SU-DHL-6 (cell line): ENCODE results near the gene TRIM58.

ENCODE experiments used
- H2AFZ ChIP-seq: fragments of 200-600 bp; sonication (generic); 2 replicates; pipeline ENCODE4 v1.6.1; 2014; ENCODE audit warnings: low read depth, mild to moderate bottlenecking, moderate library complexity, mixed read lengths, antibody characterized with exemption, low read length; ENCODE audit not compliant: severe bottlenecking
- H3F3A ChIP-seq: fragments of 200-600 bp; shearing (Covaris generic); 2 replicates; pipeline ENCODE4 v1.6.0; 2016; ENCODE audit warnings: antibody characterized with exemption, mild to moderate bottlenecking; ENCODE audit not compliant: insufficient read depth
- H3K27ac ChIP-seq: fragments of 200-600 bp; sonication (generic); 2 replicates; pipeline ENCODE4 v1.5.1; 2016; ENCODE audit warnings: low read depth, mild to moderate bottlenecking, low read length, moderate library complexity, mixed read lengths
- H3K27me3 ChIP-seq: fragments of 200-600 bp; sonication (generic), shearing (Covaris generic); 2 replicates; pipeline ENCODE4 v1.6.0; 2014; ENCODE audit warnings: mild to moderate bottlenecking, low read length
- H3K36me3 ChIP-seq: fragments of 200-600 bp; sonication (generic); 2 replicates; pipeline ENCODE4 v1.6.1; 2014; ENCODE audit warnings: mild to moderate bottlenecking, low read length, mixed read lengths
- H3K4me2 ChIP-seq: fragments of 300-600, 200-600 bp; shearing (Covaris generic), sonication (generic); 2 replicates; pipeline ENCODE4 v1.6.0; 2014; ENCODE audit warnings: low read length, low read depth, mild to moderate bottlenecking; ENCODE audit not compliant: poor library complexity, severe bottlenecking
- H3K4me3 ChIP-seq: fragments of 200-600 bp; sonication (generic); 2 replicates; pipeline ENCODE4 v1.5.1; 2014; ENCODE audit warnings: antibody characterized with exemption, low read length, mild to moderate bottlenecking, mixed read lengths; ENCODE audit not compliant: insufficient read depth, poor library complexity, severe bottlenecking
- H3K79me2 ChIP-seq: fragments of 200-600 bp; sonication (generic); 2 replicates; pipeline ENCODE4 v1.6.1; 2014; ENCODE audit warnings: mild to moderate bottlenecking, low read length, moderate library complexity; ENCODE audit not compliant: insufficient read depth
- H3K9ac ChIP-seq: fragments of 200-600 bp; sonication (generic); 2 replicates; pipeline ENCODE4 v1.7.0; 2014; ENCODE audit warnings: mild to moderate bottlenecking, low read length
- H3K9me2 ChIP-seq: fragments of 200-600 bp; sonication (generic); replicated peaks from 2 replicates; pipeline ENCODE4 v1.6.1; 2014; ENCODE audit warnings: low read length; ENCODE audit not compliant: insufficient read depth
- H3K9me3 ChIP-seq: fragments of 200-600 bp; sonication (generic); 2 replicates; pipeline ENCODE4 v1.6.1; 2014; ENCODE audit warnings: low read length, mixed read lengths; ENCODE audit not compliant: insufficient read depth
- H4K20me1 ChIP-seq: fragments of 200-600 bp; sonication (generic); 2 replicates; pipeline ENCODE4 v1.6.1; 2014; ENCODE audit warnings: low read depth, mild to moderate bottlenecking, antibody characterized with exemption, low read length, moderate library complexity, mixed read lengths
- CTCF ChIP-seq: fragments of 200-600 bp; sonication (generic); IDR thresholded peaks from one replicate; pipeline ENCODE4 v1.5.1; 2017; ENCODE audit warnings: antibody characterized with exemption, mild to moderate bottlenecking, low read length, moderate library complexity; ENCODE audit not compliant: insufficient read depth, poor library complexity, severe bottlenecking
- EZH2phosphoT487 ChIP-seq: fragments of 200-600 bp; sonication (generic), shearing (Covaris generic); conservative IDR thresholded peaks from 2 replicates; pipeline ENCODE4 v1.6.1; 2018; ENCODE audit warnings: mild to moderate bottlenecking, antibody characterized with exemption, low read length, moderate library complexity, mixed read lengths

TRIM58 gene

GRCh38 chr1:247914941-247915662 lies 58.1 kb downstream of the TRIM58 start:
- TF ChIP-seq EZH2phosphoT487 (no peak), CTCF (no peak)
- no peaks in the 10 kb centered on the region for H3K79me2 ChIP-seq
- H3K9ac ChIP-seq: no peak overlapping the region
- no peaks in the 10 kb centered on the region for H3F3A ChIP-seq
- no peak overlapping the region for H3K4me3 ChIP-seq
- no peaks in the 10 kb centered on the region for H3K9me2 ChIP-seq
- H3K36me3 ChIP-seq: no peaks in the 10 kb centered on the region
- no peak overlapping the region for H2AFZ ChIP-seq
- H3K27me3 ChIP-seq: no peaks in the 10 kb centered on the region
- no peak overlapping the region for H3K27ac ChIP-seq
- no peaks in the 10 kb centered on the region for H4K20me1 ChIP-seq
- no peak overlapping the region for H3K4me2 ChIP-seq
- no peaks in the 10 kb centered on the region for H3K9me3 ChIP-seq

- no peak within 1 kb of the TSS for H3K9ac ChIP-seq
- H3K27me3 ChIP-seq: no peaks in the 10 kb centered on the region
- no peaks in the 10 kb centered on the region for H3K9me3 ChIP-seq
- no peak within 1 kb of the TSS for H3K27ac ChIP-seq
- no peaks in the 10 kb centered on the region for H3K9me2 ChIP-seq
- H3K79me2 ChIP-seq: no peaks in the 10 kb centered on the region
- no peak within 1 kb of the TSS for H2AFZ ChIP-seq
- H4K20me1 ChIP-seq: no peaks in the 10 kb centered on the region
- no peak within 1 kb of the TSS for H3K4me3 ChIP-seq
- no peak for TF ChIP-seq CTCF
- TF ChIP-seq EZH2phosphoT487: no peak
- no peak within 1 kb of the TSS for H3K4me2 ChIP-seq
- H3K36me3 ChIP-seq: no peaks in the 10 kb centered on the region
- no peaks in the 10 kb centered on the region for H3F3A ChIP-seq
Measured at GRCh38 chr1:247919952-247920351, 63.0 kb downstream of the TRIM58 start, which contains the start of gene OR2T8. OR2T8 (plus strand) TSS chr1:247920252; CDS start chr1:247921018, 766 bp downstream.

GRCh38 chr1:247923941-247924340 lies 67.0 kb downstream of the TRIM58 start:
- TF ChIP-seq CTCF: no peak
- no peak for TF ChIP-seq EZH2phosphoT487
- no peak overlapping the region for H3K27ac ChIP-seq

More at GRCh38 chr1:247923941-247924340, 67.0 kb downstream of the TRIM58 start:
- no peaks in the 10 kb centered on the region for H3K79me2 ChIP-seq
- H3K36me3 ChIP-seq: no peaks in the 10 kb centered on the region
- no peak overlapping the region for H3K4me2 ChIP-seq
- H3K9me3 ChIP-seq: no peaks in the 10 kb centered on the region
- H2AFZ ChIP-seq: no peak overlapping the region
- H3K27me3 ChIP-seq: no peaks in the 10 kb centered on the region
- no peak overlapping the region for H3K9ac ChIP-seq
- no peak overlapping the region for H3K4me3 ChIP-seq
- H3F3A ChIP-seq: no peaks in the 10 kb centered on the region
- no peaks in the 10 kb centered on the region for H4K20me1 ChIP-seq
- H3K9me2 ChIP-seq: no peaks in the 10 kb centered on the region
